Smooth muscle cell of the coronary artery (primary cell): ENCODE data around the gene CKB. TPM values are rescaled to one million over a fixed set of nuclear protein-coding genes. Genes with fewer than 3 reads are reported as not detected.

Experiments
- total RNA-seq: library from RNA; depleted of rRNA; stranded (reverse); fragments of >200 nt; gene quantifications from 2 replicates; pipeline ENCODE4 v1.2.3, GENCODE V29; 2014; ENCODE audit warnings: low replicate concordance

Gene CKB
- total RNA-seq: 12.8 and 48.9 TPM in 2 replicates

DNA sequence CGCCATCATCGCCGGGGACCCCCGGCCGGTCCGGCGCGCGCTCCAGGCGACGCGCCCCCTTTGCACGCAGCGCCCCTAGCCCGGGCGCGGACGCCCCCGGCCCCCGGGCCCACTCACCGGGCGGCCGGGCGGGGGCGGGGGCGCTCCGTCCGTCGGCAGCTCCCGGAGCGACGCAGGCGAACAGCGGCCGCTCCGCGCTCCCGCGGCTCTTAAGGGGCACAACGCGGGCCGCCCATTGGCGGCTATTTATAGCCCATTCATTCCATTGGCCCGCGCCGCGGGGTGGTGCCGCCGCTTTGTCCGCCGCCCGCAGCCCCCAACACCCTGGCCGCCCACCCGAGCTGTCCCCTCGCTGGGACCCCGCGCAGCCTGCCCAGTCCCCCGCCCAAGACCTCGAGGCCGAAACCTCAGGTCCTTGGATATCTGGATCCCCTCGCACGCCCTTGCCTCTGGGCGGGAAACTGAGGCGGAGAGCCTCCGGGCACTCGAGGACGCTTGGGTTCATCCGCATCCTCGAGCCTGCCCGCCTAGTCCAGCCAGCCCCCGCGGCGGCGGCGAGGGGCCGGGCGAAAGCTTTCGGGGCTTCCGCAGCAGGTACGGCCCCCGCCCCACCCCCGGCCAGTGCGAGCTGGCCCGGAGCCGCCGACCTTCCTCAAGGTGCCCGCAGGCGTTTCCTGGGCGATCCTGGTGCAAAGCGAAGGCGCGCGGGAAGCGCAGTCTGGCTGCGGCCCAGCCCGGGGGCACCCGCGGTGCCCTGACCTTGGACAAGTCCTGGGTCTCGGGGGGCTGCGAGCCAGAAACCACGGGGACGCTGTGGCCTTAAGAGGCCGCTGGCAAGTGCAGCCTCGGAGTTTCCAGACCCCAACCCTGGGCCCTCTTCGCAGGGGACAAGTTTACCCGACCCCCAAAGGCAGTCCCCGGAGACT, at the start of gene CKB:
Gene CKB, minus strand, starts transcription at position 182 of the 926 bp plus-strand sequence. CDS start 337 bp downstream, outside the sequence.

DNA sequence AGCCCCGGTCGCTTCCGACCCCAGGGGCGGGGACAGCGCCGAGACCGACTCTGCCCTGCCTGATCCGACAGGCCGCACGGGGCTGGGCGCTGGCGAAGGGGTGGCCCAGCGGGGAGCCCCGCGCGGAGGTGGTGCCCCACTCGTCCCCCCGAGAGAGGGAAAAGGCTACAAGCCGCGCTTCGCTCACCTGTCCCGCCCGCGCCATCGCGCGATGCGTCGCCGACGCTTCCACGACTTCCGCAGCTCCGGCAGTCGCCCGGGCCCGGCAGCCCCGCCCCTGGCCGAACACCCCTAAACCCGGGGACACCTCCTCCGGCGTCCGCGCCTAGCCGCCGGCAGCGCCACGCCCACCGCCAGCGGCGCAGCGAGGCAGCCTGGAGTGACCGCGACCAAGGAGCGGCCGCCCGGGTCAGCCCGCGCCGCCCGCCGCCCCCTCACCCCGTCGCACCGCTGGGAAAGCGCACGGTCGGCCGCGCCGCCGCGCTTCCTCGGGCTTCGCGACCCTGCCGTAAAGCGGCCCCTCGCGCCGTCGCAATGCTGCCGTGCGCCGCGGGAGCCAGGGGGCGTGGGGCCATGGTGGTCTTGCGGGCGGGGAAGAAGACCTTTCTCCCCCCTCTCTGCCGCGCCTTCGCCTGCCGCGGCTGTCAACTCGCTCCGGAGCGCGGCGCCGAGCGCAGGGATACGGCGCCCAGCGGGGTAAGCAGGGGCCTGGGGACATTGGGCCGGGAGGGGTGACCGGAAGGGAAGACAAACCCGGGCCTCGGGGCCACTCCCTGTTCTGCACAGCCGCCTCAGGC, 40.0 kb upstream of the CKB start, which contains the start of the genes BAG5 and COA8:
Gene BAG5, minus strand, starts transcription at position 229 of the 797 bp plus-strand sequence. CDS start 1,493 bp downstream, outside the sequence.
Gene COA8, plus strand, starts transcription at position 532 of the 797 bp plus-strand sequence. Its CDS starts 42 bp downstream, at position 574.

DNA sequence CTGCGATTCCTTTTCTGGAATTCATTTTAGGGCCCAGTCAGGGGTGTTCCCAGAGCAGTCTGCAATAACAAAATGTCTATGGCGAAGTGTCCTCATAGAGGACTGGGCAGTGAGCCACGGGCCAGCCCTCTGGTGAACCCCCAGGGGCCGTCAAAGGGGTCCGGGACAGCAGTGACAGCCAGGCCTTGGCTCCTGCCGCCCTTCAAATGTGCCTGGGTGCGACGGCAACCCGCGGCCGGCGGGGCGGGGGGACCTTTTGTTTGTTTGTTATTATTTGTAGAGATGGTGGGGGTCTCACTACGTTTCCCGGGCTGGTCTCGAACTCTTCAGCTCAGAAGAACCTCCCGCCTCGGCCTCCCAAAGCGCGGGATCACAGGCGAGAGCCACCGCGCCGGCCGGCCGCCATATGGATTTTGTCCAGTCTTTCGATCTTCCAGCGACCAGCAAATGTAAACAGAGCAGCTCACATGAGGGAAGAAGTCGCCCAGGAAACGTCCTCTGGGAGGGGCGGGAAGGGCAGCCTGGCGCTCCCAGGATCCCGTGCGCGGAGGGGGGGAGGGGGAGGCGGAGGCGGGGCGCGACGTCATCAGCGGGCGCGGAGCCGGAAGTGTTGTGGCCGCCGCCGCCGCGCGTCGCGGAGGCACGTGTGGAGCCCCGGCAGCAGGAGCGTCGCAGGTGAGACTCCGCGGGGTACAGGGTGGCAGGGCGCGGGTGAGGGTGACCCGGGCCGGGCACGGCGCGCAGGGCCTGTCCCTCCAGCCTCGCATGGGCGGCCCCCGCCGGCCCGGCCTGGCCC, 6.2 kb upstream of the CKB start, which contains the start of gene TRMT61A:
Gene TRMT61A, plus strand, starts transcription at position 610 of the 796 bp plus-strand sequence. CDS start 783 bp downstream, outside the sequence.

Other genes starting within 250 kb of the CKB start
- 114 and 401 TPM in 2 replicates for gene EIF5, start 188.6 kb downstream of the CKB start, total RNA-seq
- gene MARK3, start 137.4 kb downstream of the CKB start, total RNA-seq: 69.1 and 69.4 TPM in 2 replicates
- gene TRMT61A, start 6.4 kb upstream of the CKB start, total RNA-seq: 6.5 and 8.5 TPM in 2 replicates
- 14.3 and 21.0 TPM in 2 replicates for gene BAG5, start 39.8 kb upstream of the CKB start, total RNA-seq
- 2.8 and 16.3 TPM in 2 replicates for gene COA8, start 40.1 kb upstream of the CKB start, total RNA-seq
- 225 and 262 TPM in 2 replicates for gene KLC1, start 106.4 kb upstream of the CKB start, total RNA-seq
- 2.0 and 5.0 TPM in 2 replicates for gene XRCC3, start 192.6 kb upstream of the CKB start, total RNA-seq
- 51.8 and 68.8 TPM in 2 replicates for gene ZFYVE21, start 193.0 kb upstream of the CKB start, total RNA-seq